GM18867 (cell line): ENCODE data around the gene SRPK3.
"Not testable (repeated sequence)": the region's sequence is repeated elsewhere in the genome, so short reads cannot be mapped to it uniquely, and the experiment has no call there.

ENCODE experiments used
- ATAC-seq: cut with Tn5 transposase; IDR thresholded peaks from one replicate; pipeline ENCODE4 v1.9.1; 2021; ENCODE audit warnings: mild to moderate bottlenecking, moderate library complexity; ENCODE audit not compliant: unreplicated experiment

SRPK3 gene

GRCh38 chrX:153745067-153745433 lies 35.8 kb upstream of the SRPK3 start:
- not testable (repeated sequence) for ATAC-seq

DNA sequence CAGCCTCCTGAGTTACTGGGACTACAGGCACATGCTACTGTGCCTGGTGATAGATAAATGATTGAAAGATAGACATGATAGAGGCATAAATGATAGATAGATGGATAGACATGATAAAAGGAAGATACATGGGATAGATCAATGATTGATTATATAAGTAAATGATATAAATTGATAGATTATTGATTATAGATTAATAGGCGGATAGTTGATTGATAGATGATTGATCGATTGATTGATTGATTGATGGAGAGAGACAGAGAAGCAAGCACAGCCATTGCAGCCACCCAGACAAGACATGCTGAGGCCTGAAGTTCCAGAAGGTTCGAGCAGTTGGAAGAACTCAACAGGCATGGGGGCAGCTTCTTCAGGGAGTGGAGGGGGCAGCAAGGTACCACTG lies 34.5 kb upstream of the SRPK3 start:
- ATAC-seq: no peak

DNA sequence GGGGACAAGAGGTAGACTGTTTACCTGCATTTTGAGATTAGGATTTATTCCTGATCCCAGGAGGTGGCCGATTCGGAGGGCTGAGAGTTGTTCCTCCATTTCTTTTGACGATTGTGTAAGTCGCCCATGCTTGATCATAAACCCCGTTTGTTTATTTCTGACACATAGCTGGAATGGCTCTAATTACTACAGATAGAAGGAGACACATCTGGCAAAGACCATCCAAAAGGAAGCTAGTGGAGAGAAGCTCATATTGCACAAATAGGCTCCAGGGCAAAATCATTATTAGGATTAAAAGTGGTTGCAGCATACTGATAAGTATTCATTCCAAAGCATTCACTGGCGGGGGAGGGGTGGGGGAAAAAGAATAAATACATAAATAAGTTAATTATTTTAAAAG lies 33.9 kb upstream of the SRPK3 start:
- ATAC-seq: not testable (repeated sequence)

- ATAC-seq: not testable (repeated sequence)
Measured at GRCh38 chrX:153749017-153749416, 31.8 kb upstream of the SRPK3 start.

GRCh38 chrX:153750127-153750774 lies 30.6 kb upstream of the SRPK3 start:
- no peak for ATAC-seq

- ATAC-seq: no peak
Measured at GRCh38 chrX:153755136-153755535, 25.7 kb upstream of the SRPK3 start.

- no peak for ATAC-seq
Measured at GRCh38 chrX:153761863-153762262, 19.0 kb upstream of the SRPK3 start.

DNA sequence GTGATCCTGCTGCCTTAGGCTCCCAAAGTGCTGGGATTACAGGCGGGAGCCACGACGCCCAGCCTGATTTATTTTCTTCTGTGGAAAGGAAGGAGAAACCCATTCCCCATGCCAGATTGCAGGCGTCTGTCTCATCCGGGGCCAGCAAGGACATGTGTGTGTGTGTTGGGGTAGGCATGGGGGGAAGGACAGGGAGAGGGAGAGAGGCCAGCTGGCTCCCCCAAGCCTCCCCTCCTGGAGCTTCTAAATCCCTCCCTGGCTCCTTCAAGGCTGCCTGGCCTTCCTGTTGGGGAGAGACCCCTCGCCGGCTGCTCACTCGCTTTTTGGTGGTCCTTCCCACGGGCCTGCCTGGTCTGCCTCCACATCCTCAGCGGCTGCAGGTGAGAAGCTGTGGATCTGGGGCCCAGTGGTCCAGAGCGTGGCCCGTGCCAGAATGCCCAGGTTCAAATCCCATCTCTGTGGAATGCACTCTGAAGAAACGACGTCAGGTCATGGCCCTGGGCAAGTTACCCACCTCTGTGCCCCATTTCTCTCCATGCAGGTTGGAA lies 18.1 kb upstream of the SRPK3 start:
- ATAC-seq: no peak

DNA sequence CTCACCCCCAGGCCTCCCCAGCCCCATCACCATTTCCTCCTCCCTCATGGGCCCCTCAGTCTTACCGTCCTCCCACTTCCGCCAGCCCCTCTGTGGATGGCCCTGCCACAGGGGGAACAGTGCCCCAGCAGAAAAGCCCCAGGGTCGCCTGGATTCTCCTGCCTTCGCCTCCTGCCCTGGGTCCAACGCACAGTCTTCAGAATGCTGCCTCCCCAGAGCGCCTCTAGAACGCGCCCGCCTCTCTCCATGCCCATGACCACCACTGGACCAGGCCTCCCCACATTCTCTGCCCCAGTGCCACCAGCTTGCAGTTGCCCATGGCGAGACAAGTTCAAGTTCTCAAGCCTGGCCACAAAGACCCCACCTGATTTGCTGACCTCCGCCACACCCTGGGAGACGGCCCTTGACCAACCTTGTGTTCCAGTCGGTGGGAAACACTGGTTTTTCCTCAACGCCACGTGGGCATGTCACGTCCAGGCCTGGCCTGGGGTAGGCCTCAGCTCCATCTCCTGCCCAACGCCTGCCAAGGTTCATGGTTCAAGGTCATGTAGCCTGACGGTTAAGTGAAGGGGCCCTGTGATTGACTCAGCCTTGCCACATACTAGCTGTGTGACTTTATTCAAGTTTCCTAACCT lies 17.4 kb upstream of the SRPK3 start:
- no peak for ATAC-seq

DNA sequence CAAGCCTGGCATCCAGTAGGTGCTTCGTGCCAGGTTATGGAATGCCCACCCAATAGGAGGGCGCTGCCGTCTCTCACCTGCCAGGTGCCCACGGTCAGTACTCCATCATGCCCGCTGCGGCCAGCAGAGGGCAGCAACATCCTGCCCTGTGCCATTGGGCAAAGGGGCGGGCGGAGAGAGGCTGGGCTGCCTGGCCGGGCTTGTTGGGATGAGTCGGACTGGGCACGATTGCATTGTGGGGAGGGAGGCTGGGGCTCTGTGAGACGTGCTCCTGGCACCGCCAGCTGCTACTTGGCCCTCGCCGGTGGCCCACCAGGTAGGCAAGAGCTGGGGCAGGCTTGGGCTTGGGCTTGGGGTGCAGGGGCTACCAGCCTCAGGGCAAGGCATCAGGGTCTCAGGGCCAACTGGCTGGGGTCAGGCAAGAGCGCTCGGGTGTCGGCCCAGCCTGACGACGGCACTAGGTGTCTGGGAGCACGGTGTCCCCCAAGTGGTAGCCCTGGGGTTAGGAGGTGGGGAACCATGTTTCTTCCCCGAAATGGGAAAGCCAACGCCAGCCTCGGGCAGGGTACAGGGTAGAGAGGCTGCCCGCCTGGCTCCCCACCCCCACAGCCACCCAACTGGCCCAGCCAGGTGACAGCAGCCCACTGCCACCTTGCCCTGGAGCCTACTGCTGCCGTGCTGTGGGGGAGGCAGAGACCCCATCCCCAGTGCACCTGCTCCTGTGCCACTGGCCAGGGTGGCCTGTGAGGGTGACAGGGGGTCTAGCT lies 16.7 kb upstream of the SRPK3 start, which contains the start of gene PLXNB3:
Gene PLXNB3 (plus strand): TSS at position 261 of the 767 bp plus-strand sequence. CDS start 1,287 bp downstream, outside the sequence.
- peak; percentile 76 for ATAC-seq

DNA sequence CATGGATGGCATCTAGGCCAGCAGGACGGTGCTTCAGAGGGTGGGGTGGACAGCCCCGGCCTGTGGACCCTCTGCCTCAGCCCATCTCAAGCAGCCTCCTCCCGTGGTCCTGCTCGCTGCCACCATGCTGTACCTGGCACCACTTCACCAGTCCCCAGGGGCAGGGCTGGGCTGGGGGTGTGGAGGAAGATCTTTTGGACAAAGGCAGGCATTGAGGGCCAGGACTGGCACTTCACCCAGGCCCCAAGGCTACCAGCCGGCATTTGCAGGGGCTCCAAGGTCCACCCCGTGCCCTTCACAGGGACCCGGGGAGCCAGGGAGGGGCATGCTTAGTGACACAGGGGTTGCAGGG lies 16.1 kb upstream of the SRPK3 start:
- ATAC-seq: no peak

DNA sequence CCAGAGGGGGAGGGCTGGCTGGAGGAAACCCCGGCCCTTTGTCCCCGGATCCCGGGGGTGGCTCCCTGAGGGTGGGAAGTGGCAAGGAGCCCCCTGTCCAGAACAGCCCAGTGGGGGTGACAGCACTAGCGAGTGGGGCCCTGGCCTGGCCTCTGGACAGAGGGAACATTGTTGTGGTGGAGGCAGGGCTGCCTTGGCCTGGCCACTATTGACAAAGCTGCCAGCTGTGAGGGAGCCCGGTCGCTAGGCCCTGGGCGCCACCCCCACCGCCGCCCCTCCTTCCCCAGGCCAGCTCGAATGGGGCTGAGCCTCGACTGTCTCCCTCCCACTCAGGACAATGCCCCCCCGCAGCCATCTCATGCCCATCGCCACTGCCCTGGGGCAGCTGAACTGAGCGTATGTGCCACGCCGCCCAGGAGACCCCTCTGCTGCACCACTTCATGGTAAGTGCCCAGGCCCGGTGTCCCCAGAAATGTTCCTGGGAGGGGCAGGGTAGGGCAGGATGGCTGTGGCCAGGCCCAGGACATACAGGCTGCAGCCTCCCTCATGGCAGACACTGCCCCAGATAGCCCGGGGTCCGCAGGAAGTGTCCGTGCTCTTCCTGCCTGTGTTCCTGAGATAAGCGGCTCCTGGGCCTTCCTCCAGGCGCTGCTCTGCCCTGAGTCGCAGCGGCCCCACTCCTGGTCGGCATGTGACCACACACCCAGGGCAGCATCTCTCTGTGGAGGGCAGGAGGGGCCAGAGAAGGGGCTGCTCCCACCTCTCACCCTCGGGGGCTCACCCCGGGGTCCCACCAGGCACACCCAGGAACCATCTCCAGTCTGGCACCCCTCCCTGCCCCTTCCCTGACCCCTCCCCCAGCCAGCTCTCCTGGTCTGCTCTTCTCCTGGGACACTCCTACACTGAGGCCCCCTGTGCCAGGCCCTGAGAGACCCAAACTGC lies 15.4 kb upstream of the SRPK3 start:
- ATAC-seq: no peak

- no peak for ATAC-seq
Measured at GRCh38 chrX:153766098-153766817, 14.6 kb upstream of the SRPK3 start.

DNA sequence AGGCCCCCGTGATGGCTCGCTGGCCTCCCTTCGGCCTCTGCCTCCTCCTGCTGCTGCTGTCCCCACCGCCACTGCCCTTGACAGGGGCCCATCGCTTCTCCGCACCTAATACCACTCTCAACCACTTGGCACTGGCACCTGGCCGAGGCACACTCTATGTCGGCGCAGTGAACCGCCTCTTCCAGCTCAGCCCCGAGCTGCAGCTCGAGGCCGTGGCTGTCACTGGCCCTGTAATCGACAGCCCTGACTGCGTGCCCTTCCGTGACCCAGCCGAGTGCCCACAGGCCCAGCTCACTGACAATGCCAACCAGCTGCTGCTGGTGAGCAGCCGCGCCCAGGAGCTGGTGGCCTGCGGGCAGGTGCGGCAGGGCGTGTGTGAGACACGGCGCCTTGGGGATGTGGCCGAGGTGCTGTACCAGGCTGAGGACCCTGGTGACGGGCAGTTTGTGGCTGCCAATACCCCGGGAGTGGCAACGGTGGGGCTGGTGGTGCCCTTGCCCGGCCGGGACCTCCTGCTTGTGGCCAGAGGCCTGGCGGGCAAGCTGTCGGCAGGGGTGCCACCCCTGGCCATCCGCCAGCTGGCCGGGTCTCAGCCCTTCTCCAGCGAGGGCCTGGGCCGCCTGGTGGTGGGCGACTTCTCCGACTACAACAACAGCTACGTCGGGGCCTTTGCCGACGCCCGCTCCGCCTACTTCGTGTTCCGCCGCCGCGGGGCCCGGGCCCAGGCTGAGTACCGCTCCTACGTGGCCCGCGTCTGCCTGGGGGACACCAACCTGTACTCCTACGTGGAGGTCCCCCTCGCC lies 13.8 kb upstream of the SRPK3 start:
- no peak for ATAC-seq

- no peak for ATAC-seq
Measured at GRCh38 chrX:153767674-153768055, 13.2 kb upstream of the SRPK3 start.

DNA sequence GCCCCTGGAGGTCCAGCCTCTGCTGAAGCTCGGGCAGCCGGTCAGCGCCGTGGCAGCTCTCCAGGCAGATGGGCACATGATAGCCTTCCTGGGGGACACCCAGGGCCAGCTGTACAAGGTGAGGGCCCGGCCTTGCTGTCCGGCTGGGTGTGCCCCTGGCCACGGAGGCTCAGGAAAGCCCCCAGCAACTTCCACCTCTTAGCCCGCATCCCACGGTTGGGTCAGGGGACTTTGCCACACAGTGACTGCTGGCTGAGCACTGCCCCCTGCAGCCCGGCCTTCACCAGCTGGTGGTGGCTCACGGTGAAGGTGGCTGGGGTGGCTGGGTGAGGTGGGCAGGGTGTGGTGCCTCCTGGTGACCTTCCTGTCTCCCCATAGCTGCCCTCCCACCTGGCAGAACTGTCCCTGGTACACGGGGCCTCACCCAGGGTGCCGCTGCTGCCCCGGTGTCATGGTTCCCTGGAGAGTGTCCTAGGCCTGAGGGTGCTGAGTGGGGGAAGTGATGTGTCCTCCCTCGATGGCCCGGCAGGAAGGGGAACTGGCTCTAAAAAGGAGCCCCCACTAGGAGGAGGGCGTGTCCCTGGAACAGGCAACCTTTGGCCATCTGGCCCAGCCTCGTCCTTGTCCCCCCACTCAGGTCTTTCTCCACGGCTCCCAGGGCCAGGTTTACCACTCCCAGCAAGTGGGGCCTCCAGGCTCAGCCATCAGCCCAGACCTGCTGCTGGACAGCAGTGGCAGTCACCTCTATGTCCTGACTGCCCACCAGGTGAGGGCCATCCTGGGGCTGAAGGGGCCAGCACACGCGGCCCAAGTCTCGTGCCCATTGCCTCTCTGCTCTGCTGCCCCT lies 12.3 kb upstream of the SRPK3 start:
- ATAC-seq: no peak

- no peak for ATAC-seq
Measured at GRCh38 chrX:153769158-153769864, 11.5 kb upstream of the SRPK3 start.
